ENCODE results near the gene EPHA1.
"Not testable (repeated sequence)": the region's sequence is repeated elsewhere in the genome, so short reads cannot be mapped to it uniquely, and the experiment has no call there.

Gene EPHA1

DNA sequence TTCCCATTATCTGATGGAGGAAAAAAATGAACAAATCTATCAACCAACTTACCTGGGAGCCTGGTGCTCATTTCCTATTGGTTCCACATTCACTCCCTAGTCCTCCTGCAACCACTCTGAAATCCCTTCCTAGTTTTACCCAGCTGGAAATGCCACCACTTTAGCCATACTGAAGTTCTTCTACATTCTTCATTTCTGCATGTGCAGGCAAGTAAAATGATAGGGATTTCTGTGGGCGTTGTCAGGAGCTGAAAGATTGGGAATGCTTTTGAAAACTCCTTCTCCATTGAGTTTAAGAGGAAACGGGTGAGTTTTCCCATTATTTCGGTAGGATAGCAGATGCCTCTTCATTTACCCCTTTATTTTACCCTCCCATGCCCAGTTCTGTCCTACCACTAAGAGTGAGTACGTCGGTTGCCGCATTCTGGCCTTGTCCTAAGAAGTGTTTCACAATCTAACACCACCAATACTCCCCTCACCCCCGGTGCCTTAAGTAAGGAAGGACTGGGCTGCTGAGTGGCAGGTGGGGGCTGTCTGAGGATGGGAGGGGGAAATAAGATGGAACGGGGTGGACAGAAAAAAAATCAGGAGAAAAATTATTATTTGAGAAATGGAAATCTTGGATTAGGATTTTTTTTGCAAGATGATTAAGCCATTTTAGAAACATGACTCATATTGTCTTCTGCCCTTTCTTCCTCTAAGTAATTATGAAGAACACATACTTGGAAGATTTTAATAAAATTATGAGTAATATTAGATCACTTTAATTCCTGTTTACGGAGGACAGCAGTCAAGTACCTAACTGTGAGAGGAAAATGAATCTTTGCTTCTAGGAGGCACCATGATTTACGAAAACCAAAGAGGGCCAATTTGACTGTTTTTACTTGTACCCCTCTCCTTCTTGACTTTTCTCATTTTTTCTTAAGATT, 21.4 kb upstream of the EPHA1 start:
- no peak for DNase-seq (ENCODE audit: low spot score)

DNA sequence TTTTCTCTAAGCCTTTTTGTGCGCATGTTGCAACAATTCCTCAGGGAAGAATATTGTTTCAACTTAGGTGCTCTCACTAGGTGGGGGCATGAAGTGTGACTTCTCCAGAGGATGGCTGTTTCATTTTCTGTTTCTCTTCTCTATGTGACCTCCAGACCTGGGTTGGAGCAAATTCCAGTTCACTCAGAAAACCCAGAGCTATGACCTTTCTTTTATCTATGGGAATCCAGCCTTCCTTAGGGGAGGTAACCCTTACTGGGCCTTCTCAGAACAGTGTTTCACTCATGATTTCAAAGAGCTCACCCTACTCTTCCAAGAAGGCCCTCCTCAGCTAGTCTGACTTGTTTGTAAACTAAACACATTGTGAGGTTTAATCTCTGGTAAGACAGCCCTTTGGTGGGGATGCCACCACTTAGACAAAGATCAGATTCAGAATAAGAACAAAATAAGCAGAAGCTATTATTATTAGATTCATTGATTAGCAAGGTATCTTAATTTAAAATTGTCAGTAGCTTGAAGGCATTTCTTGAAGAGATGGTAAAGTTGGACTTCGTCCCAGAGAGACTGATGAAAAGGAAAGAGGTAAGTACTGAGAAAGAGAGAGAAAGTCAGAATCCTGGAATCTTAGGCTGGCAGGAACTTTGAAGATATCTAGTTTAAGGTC, 18.0 kb upstream of the EPHA1 start:
- DNase-seq (ENCODE audit: low spot score), result no peak

DNA sequence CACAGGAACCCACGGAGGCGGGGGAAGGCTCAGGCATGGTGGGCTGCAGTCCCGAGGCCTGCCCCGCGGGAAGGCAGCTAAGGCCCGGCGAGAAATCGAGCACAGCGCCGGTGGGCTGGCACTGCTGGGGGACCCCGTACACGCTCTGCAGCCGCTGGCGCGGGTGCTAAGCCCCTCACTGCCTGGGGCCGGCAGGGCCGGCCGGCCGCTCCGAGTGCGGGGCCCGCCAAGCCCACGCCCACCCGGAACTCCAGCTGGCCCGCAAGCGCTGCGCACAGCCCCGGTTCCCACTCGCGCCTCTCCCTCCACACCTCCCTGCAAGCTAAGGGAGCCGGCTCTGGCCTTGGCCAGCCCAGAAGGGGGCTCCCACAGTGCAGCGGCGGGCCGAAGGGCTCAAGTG, 15.8 kb upstream of the EPHA1 start:
- DNase-seq (ENCODE audit: low spot score), result not testable (repeated sequence)

DNA sequence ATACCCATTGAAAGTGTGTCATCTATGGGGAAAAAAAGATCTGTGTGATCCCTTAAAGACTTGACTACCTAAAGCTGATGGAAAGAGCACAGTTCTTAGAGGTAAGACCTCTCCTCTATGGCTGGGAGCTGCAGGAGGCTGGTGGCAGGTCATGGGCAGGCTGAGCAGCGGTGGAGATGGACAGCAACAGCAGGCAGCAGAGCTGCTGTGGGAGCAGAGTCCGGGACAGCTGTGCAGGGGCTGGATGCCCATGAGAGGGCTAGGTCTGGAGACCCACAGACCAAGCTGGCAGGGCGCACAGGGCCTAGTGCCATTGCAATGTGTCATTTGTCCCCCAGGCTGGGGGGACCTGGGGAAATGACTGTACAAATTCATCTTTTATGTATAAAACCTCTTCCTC, 13.4 kb upstream of the EPHA1 start:
- no peak for DNase-seq (ENCODE audit: low spot score)

DNA sequence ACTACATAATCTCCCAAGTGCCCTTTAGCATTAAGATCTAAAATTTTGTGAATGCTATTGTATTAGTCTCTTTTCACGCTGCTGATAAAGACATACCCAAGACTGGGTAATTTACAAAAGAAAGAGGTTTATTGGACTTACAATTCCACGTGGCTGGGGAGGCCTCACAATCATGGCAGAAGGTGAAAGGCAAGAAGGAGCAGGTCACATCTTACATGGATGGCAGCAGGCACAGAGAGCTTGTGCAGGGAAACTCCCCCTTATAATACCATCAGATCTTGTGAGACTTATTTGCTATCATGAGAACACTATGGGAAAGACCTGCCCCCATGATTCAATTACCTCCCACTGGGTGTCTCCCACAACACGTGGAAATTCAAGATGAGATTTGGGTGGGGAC, 12.0 kb upstream of the EPHA1 start:
- DNase-seq (ENCODE audit: low spot score), result not testable (repeated sequence)

DNA sequence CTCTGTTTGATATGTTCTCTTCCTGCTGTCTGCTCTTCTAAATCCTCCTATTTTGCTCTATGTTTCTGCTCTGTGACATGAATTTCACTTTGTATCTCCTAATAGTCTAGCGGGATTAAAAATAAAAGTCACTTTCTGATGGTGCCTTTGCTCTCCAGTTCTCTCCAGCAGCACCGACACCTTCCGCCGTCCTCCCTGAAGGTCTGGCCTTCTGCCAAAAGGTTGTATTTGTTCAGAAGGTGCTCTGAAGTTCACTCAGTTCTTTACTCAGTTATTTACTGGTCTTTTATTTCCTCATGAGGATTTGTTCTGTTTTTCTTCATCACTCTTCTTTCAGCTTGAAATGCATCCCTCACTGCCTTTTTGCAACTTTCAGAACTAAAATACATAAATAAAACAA, 11.2 kb upstream of the EPHA1 start:
- DNase-seq (ENCODE audit: low spot score), result no peak

DNA sequence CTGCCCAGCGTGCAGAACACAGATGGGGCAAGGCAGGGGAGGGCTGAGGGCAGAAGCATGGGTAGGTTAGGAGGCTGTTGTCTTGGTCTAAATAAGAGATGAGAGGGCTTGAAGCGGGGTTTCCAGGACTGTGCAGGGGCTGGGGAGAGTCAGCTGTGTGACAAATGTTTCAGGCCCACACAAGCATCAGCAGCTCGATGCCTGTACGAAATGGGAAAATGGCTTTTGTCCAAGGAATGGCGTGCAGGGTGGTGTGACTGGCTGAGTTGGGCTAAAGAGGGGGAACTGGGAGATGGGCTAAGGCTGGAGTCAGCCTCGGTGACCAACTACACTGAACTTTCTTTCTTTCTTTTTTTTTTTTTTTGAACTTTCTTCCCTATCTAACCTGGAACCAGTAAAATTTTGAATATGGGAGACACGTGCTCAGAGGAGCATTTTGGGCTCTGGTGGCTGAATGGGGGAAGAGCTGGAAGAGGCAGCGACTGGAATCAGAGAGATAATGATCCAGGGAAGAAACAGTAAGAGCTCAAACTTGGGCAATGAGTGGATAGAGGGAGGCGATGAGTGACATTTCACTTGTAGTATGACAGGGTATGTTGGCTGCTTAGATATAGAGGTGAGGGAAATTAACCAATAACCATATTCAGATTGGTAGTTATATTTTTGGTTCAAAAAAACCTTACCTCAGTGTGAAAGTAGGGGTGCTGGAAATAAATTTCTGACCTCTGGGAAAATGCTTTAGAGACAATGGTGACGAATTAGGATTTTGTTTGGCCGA, 10.2 kb upstream of the EPHA1 start:
- no peak for DNase-seq (ENCODE audit: low spot score)

DNA sequence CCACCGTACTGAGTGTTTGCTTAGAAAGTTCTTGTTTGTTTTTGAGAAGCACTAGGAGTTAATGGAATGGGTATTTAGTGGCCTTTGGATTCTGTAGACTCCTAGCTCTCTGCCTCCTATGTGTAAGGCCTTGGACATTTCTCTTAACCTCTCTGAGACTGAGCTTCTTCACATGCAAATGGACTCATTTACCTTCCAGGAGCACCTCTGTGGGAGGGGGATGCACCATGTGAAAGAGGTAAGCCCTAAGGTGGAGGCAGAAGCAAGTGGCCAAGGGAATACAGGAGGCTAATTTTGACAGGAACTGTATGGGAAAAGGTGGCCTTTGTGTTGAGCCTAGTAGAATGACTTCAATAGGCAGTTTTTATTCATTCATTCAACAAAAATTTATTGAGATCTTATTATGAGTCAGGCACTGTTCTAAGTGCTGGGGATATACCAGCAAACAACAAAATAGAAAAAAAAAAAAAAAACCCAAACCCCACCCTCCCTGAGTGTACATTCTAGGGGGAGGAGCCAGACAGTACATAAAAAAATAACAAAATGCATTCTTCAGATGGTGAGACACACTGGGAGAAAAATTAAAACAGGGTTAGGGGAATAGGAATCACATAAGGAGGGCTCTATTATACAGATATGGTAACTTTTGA, 9.2 kb upstream of the EPHA1 start:
- DNase-seq (ENCODE audit: low spot score), result no peak

DNA sequence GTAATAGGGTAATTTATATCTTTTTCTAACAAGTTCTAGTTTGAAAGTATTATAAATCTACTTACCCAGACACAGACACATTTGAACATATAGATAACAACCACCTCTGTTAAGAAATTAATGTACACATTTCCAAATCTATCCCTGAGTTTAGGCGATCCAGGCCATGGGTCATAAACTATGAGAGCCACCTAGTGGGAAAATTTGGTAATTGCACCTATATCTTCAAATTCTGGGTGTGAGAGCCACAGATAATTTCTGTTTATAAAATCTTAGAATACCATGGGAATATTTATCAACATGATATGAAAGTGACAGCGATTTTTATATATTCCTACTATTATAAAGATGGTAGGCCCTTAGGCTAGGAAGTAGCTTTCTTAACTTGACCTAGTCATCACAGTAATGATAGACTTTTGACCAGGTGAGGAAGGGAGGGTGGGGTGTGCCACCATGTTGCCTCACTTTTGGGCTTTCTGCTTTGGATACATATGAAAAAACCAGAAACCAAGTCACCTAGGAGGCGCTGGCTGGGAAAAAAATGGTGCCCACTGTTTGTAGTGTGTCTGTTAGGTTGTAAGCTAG, 8.0 kb upstream of the EPHA1 start:
- DNase-seq (ENCODE audit: low spot score), result peak; percentile 49

DNA sequence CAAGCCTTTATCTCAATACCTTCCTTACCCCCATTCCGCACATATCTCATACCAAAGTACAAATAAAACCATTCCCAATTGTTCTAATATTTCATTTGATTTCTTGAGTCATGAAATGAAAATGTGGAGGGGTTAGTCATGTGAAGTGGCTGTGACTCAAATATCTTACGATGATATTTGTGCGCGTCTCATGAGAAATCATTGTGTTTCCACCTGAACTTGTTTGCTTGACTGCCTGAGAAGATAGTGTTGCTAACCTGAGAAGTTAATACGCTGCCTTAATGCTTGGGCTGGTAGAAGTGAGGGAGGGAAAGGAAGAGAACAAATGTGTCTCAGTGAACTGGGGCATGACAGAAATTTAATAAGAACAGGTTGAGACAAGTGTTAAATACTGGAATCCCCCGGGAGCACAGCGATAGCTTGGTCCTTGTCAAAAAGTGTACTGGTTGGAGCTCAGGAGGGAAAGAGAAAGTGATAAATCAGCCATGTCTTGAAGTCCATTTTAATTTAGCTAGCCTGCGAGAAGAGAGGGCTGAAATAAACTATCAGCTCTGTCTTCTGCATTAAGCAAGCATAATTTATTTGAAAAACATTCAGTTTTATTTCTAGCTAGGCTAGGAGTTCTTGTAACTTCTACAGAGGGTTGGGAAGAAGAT, 7.2 kb upstream of the EPHA1 start:
- DNase-seq (ENCODE audit: low spot score), result no peak

DNA sequence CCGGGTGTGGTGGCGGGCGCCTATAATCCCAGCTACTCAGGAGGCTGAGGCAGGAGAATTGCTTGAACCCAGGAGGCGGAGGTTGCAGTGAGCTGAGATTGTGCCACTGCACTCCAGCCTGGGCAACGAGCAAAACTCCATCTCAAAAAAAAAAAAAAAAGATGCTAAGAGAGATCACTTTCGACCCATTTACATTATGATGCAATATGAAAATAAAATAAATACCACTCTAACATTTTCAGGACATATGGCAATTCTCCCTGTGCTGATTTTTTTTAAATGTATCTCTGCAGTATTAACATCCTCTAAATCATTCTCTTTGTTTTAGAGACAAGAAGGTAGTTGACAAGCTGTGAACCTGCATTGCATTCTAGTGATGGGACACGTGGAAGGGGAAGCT, 6.6 kb upstream of the EPHA1 start:
- DNase-seq (ENCODE audit: low spot score), result not testable (repeated sequence)

DNA sequence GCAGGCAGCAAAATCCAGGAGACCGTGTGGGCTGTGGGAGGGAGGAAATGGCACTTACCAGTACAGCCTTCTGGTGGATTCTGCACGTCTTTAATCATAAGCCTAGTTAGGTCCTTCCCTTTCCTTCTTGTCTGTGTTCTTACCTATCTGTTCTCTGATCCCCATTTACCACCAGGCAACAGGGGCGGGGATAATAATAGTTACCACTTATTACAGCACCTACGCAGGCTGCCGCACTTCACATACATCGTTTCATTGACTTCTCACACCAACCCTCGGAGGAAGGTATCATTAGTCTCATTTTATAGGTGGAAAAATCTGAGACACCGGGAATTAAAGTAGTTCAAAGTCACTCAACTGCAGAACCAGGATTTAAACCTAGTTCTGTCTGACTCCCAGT, 4.5 kb upstream of the EPHA1 start:
- DNase-seq (ENCODE audit: low spot score), result no peak

DNA sequence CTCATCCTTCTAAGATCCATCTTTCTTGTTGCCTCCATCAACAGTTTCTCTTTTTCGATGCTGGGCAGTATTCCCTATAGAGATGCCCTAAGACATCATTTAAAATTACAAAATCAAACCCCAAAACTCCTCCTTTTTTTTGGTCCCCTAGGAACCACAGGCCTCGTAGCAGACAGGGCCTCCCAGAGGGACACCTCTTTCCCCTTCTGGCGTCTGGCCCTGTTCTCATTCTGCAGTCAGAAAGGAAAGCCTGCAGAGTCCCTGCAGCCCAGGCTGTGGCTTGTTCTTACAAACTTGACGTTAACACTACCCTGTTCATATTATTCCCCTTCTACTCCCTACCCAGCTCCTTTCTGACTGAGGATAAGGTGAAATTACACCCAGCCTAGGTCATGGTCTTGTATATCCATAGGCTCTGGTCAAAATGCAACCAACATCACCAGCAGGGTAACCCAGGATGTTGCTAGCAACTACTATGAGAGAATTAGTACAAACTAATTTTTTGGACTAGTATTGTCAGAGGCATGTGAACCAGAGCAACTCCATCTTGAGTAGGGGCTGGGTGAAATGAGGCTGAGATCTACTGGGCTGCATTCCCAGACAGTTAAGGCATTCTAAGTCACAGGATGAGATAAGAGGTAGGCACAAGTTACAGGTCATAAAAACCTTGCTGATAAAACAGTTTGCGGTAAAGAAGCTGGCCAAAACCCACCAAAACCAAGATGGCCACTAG, 3.5 kb upstream of the EPHA1 start:
- no peak for DNase-seq (ENCODE audit: low spot score)

DNA sequence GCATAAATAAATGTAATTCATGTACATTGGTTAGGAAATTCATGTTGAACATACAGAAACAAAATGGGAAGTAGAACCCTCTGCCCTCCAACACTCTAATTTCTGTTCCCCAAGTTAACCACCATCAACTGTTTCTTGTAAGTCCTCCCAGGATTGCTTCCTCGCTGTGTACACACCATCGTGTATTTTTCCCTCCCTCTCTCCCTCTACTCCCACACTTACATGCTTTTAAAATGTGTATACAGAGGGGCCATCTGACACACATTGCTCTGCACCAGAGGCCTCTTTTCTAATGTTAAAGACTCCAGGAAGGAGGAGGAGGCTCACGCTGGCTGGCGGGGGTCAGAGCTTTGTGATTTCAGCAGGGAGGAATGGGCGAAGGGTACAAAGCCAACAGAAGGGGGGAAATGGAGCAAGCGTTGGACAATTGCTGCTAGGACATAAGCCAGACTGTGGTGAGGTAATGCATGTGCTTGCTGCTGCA, 1.9 kb upstream of the EPHA1 start:
- DNase-seq (ENCODE audit: low spot score), result no peak

DNA sequence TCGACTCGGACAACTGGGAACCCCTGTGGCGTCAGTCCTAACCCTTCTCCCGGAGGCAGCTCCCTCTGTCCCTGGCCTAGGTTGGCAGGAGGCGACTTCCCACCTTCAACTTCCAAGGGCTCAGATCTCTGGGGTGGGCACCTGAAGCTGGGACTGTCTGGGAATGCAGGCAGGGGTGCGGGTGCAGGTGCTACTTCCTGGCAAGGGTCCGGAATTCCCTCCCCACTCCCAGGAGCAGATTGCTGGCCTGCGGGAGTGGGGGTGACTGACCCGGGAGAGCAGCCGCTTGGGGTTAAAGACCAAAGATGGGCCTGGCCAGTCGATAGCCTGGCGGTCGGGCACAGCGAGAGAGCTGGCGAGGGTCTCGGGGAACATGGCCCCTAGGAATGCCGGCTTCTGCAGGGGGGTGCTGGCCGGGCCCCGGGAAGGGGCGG, 387 bp downstream of the EPHA1 start:
- DNase-seq (ENCODE audit: low spot score), result no peak

DNA sequence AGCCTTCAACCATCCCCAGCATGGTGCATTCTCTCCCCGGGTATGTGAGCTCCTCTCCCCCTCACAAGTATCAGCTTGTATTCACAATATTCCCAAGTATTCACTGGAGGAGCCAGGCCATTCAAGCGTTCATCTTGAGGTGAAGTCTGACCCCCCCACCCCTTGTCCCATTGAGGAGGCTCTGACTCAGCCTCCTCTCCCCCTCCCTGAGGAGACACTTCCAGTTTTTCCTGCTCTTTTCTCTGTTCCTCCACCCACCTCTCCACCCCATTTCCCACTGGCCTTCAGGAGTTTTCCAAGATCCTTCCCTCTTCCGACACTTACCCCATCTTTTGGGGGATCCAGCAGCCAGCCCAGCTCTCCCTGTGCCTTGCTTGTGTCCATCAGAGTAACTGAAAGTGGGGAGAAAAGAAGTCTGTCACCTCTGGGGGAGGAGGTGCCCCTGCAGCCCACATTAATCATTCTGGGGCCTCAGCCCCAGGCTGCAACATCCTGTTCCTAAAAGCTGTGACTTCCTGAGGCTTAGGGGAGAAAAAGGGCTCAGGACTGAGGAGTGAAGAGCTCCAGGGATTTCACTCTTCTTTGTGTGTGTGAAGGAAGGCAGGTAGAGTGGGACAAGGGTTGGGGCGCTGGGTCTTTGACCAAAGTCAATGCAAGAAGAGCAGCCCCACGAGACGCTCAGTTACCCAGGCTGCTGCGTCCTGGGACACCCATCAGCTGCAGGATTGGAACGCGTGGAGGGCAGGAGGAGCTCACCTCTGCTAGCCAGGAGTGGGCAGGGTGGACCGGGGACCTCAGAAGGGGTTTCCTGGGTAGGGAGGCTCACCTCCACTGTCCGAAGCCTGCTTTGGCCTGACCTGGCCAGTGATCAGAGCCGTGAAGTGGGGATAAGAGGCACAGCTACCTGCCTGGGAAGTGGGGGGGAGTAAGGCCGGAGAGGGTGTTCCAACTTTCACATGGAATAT, 1.1 kb downstream of the EPHA1 start:
- peak; percentile 47 for DNase-seq (ENCODE audit: low spot score)

DNA sequence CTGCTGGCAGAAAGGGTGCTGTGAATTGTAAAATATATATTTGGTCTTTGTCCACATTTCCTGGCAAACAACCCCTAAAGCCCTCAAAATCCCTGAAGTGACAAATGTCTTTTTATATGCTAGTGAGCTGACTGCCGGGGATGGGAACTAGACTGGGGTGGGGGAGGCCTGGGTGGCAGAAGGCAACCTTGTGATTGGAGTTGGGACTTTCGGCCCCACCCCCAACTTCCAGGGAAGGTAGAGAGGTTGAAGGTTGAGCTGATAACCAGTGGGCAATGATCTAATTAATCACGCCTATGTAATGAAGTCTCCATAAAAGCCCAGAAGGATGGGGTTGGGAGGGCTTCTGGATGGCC, 2.7 kb downstream of the EPHA1 start:
- DNase-seq (ENCODE audit: low spot score), result no peak

DNA sequence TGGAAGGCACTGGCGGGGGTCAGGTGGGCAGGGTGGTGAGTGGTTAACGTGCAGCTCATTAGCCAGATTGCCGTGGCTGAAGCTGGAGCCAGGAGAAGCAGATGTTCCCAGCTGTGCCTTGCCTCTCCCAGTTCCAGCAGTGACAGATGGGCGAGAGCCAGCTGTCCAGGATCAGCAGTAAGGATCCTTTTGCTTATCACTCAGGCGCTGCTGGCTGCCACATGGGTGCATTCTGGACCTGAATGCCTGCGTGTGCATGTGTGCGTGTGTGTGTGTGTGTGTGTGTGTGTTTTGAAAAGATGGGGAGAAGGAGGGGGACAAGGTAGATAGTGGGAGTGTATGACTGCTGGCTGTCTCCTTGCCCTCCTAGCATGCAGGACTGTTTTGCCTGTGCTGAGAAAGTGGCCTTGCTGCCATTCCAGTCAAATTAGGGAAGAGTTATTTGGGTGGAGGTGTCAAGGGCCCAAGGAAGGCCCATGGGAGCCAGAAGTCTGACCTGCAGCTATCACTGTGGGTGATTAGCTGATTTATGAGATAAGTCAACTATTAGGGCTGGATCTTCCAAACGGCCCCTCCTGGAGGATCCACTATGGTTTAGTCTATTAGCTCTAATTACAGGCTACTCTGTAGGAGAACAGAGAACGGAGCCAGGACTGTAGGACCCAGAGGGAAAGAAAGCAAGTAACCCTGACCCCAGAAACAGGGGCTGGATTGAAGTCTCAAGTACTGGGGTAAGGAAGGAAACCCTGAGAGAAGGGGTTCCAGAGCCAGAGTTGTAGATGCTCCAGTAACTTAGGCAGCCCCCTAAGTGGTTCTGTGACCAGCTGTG, 3.3 kb downstream of the EPHA1 start:
- DNase-seq (ENCODE audit: low spot score), result no peak

Measured in CD4-positive, alpha-beta T cell treated with Interleukin-6 at 100 ng/mL for 8 hours (primary cell).